ENCODE results near the gene KCNJ15.
A peak's percentile ranks its signal among the peaks of the same experiment; 100 is the strongest.

The KCNJ15 gene

GRCh38 chr21:38267991-38268863 is 11.4 kb downstream of the KCNJ15 start:
- H3K27me3 ChIP-seq (ENCODE audit: insufficient read depth, low read length): no peaks in the 10 kb centered on the region
- H3K4me1 ChIP-seq (ENCODE audit: control insufficient read depth, insufficient read depth, low read length, unreplicated experiment): peaks cover 49% of the 10 kb centered on the region
- H3K36me3 ChIP-seq (ENCODE audit: insufficient read depth, low read length): no peaks in the 10 kb centered on the region
- no peak overlapping the region for H2AFZ ChIP-seq (ENCODE audit: low read length, unreplicated experiment)
- H3K27ac ChIP-seq (ENCODE audit: low read depth, low read length): peak overlapping the region; percentile 88
- H3K79me2 ChIP-seq (ENCODE audit: control insufficient read depth, insufficient read depth, low read length, unreplicated experiment): no peaks in the 10 kb centered on the region
- H3K4me3 ChIP-seq (ENCODE audit: low read depth, low read length): no peak overlapping the region

- no peaks in the 10 kb centered on the region for H3K79me2 ChIP-seq (ENCODE audit: control insufficient read depth, insufficient read depth, low read length, unreplicated experiment)
- H3K27me3 ChIP-seq (ENCODE audit: insufficient read depth, low read length): no peaks in the 10 kb centered on the region
- no peak overlapping the region for H3K4me3 ChIP-seq (ENCODE audit: low read depth, low read length)
- peaks cover 41% of the 10 kb centered on the region for H3K4me1 ChIP-seq (ENCODE audit: control insufficient read depth, insufficient read depth, low read length, unreplicated experiment)
- H3K27ac ChIP-seq (ENCODE audit: low read depth, low read length): peak overlapping the region; percentile 88
- H3K36me3 ChIP-seq (ENCODE audit: insufficient read depth, low read length): no peaks in the 10 kb centered on the region
- peak overlapping the region; percentile 18 for H2AFZ ChIP-seq (ENCODE audit: low read length, unreplicated experiment)
These were observed 12.2 kb downstream of the KCNJ15 start for GRCh38 chr21:38268864-38269575.

DNA sequence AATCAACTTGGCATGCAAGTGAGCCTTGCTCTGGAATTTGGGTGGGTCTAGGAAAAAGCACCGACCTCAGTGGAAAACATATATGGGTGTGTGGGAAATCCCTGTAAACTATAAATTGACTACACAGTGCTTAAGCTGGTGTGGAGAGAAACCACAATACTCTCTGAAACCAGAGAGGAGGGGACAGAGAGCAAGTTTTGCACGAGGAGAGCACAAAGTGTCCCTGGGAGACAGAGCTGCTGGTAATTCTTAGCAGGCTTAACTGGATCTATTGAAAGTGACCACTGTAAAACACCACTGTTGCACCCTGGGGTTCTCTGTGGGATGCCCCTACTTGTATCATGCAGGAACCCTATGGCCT is 12.8 kb downstream of the KCNJ15 start:
- H3K4me3 ChIP-seq (ENCODE audit: low read depth, low read length): no peak overlapping the region
- no peaks in the 10 kb centered on the region for H3K27me3 ChIP-seq (ENCODE audit: insufficient read depth, low read length)
- H2AFZ ChIP-seq (ENCODE audit: low read length, unreplicated experiment): peak overlapping the region; percentile 18
- no peaks in the 10 kb centered on the region for H3K79me2 ChIP-seq (ENCODE audit: control insufficient read depth, insufficient read depth, low read length, unreplicated experiment)
- no peaks in the 10 kb centered on the region for H3K36me3 ChIP-seq (ENCODE audit: insufficient read depth, low read length)
- H3K27ac ChIP-seq (ENCODE audit: low read depth, low read length): peak overlapping the region; percentile 88
- peaks cover 36% of the 10 kb centered on the region for H3K4me1 ChIP-seq (ENCODE audit: control insufficient read depth, insufficient read depth, low read length, unreplicated experiment)

DNA sequence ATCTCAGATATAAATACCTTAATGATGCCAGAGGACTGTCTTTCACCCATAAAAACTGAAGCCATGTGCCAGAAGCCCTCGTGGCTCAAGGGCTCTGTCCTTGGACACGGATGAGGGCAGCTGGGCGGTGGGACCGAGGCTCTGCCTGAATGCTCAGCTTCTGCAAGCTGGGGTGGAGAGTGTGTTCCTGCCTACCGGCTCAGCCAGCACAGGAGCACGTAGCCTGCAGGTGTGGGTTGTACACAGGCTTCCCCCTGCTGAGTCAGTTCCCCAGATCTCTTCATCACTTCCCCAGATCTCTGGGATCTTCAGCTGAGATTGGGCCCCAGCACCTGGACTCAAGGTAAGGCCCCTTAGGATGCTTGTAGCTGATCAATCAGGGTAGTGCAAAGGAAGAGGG is 15.4 kb downstream of the KCNJ15 start:
- H3K27me3 ChIP-seq (ENCODE audit: insufficient read depth, low read length): no peaks in the 10 kb centered on the region
- H2AFZ ChIP-seq (ENCODE audit: low read length, unreplicated experiment): no peak overlapping the region
- no peaks in the 10 kb centered on the region for H3K36me3 ChIP-seq (ENCODE audit: insufficient read depth, low read length)
- no peak overlapping the region for H3K27ac ChIP-seq (ENCODE audit: low read depth, low read length)
- no peaks in the 10 kb centered on the region for H3K79me2 ChIP-seq (ENCODE audit: control insufficient read depth, insufficient read depth, low read length, unreplicated experiment)
- no peak overlapping the region for H3K4me3 ChIP-seq (ENCODE audit: low read depth, low read length)
- H3K4me1 ChIP-seq (ENCODE audit: control insufficient read depth, insufficient read depth, low read length, unreplicated experiment): peaks cover 35% of the 10 kb centered on the region

DNA sequence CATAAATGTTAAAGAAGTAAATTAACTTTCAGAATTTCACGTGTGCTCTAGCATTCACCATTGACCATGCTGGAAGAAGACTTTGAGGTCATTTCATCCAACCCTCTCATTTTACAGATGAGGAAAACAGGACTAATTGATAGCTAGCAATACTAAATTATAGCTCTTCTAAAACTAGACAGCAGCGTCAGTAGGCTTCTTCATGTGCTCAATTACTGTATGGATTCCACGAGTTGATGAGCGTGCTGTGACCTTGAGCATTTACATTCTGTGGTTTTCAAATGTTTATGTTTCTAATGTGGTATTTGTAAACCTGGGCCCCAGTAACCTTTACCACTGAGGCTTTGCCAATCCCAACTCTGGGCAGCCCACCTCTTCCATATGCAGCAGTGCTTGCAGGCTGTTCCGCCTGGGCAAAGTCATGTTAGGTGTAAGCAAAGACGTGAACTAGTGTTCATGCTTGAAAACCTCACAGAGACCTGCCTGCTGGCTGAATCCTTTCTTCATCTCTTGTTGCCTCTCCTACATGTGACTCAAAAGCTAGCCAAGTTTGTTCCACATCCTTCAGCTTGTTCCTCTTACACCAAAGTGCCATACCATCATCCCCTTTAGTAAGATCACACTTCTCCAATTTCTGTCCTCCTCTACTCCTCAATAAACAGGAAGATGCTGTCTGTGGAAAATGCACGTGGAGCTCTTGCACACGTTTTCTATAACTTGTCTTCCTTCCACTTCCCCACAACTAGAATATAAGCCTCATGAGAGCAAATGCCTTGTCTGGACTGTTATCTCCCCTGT is 17.2 kb downstream of the KCNJ15 start:
- Histone ChIP-seq H3K4me1 (ENCODE audit: control insufficient read depth, insufficient read depth, low read length, unreplicated experiment) (peaks cover 33% of the 10 kb centered on the region), H3K4me3 (ENCODE audit: low read depth, low read length) (no peak overlapping the region), H2AFZ (ENCODE audit: low read length, unreplicated experiment) (no peak overlapping the region), H3K79me2 (ENCODE audit: control insufficient read depth, insufficient read depth, low read length, unreplicated experiment) (no peaks in the 10 kb centered on the region), H3K27ac (ENCODE audit: low read depth, low read length) (no peak overlapping the region), H3K36me3 (ENCODE audit: insufficient read depth, low read length) (no peaks in the 10 kb centered on the region), H3K27me3 (ENCODE audit: insufficient read depth, low read length) (no peaks in the 10 kb centered on the region)

- Histone ChIP-seq H3K4me3 (ENCODE audit: low read depth, low read length) (0 out of 2 replicates have a peak overlapping the region, but pooled peaks have one; percentile 20), H3K27me3 (ENCODE audit: insufficient read depth, low read length) (no peaks in the 10 kb centered on the region), H2AFZ (ENCODE audit: low read length, unreplicated experiment) (peak overlapping the region; percentile 82), H3K27ac (ENCODE audit: low read depth, low read length) (peak overlapping the region; percentile 98), H3K79me2 (ENCODE audit: control insufficient read depth, insufficient read depth, low read length, unreplicated experiment) (no peaks in the 10 kb centered on the region), H3K4me1 (ENCODE audit: control insufficient read depth, insufficient read depth, low read length, unreplicated experiment) (peaks cover 36% of the 10 kb centered on the region), H3K36me3 (ENCODE audit: insufficient read depth, low read length) (no peaks in the 10 kb centered on the region)
These were observed 20.8 kb downstream of the KCNJ15 start for GRCh38 chr21:38277501-38278131.

DNA sequence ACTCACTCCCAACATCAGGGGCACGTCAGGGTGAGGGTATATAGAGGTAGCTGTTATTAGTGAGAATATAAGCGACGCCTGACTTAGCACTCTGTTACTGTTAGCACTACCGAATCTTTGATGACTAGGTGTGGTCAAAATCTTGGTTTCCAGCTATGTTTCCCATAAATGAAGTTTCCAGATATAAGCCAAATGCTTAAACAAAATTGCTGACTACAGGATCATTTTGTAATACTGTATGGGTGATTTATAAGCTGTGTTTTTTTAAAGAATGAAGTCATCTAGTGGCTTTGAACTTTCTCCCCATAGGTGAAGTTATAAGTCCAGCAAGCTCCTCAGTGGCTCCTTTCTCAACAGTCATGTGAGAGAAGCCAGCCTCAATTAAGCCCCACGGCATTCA is 23.7 kb downstream of the KCNJ15 start:
- no peaks in the 10 kb centered on the region for H3K27me3 ChIP-seq (ENCODE audit: insufficient read depth, low read length)
- H3K4me3 ChIP-seq (ENCODE audit: low read depth, low read length): no peak overlapping the region
- H3K36me3 ChIP-seq (ENCODE audit: insufficient read depth, low read length): no peaks in the 10 kb centered on the region
- H3K27ac ChIP-seq (ENCODE audit: low read depth, low read length): peak overlapping the region; percentile 32
- no peak overlapping the region for H2AFZ ChIP-seq (ENCODE audit: low read length, unreplicated experiment)
- peaks cover 48% of the 10 kb centered on the region for H3K4me1 ChIP-seq (ENCODE audit: control insufficient read depth, insufficient read depth, low read length, unreplicated experiment)
- H3K79me2 ChIP-seq (ENCODE audit: control insufficient read depth, insufficient read depth, low read length, unreplicated experiment): no peaks in the 10 kb centered on the region

DNA sequence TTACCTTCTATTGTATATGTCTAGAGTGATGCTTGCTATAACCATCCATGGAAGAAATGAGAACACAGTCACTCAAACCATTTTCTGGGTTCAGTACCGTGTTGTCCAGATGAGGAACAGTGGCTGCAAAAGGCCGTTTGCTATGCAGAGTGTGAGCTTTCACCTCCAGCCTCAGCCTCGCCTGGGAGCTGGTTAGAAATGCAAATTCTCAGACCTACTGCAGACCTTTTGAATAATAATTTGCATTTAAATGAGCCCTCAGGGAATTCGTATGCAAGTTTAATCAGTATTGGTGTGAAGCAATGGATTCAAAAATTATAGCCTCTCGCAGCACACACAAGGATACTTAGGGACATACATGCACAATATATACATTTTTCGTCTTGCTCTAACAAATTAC is 24.1 kb downstream of the KCNJ15 start:
- Histone ChIP-seq H3K36me3 (ENCODE audit: insufficient read depth, low read length) (no peaks in the 10 kb centered on the region), H3K27me3 (ENCODE audit: insufficient read depth, low read length) (no peaks in the 10 kb centered on the region), H3K4me1 (ENCODE audit: control insufficient read depth, insufficient read depth, low read length, unreplicated experiment) (peaks cover 48% of the 10 kb centered on the region), H2AFZ (ENCODE audit: low read length, unreplicated experiment) (no peak overlapping the region), H3K27ac (ENCODE audit: low read depth, low read length) (peak overlapping the region; percentile 32; the same call in 1 of the 2 replicates), H3K79me2 (ENCODE audit: control insufficient read depth, insufficient read depth, low read length, unreplicated experiment) (no peaks in the 10 kb centered on the region), H3K4me3 (ENCODE audit: low read depth, low read length) (no peak overlapping the region)

- peaks cover 52% of the 10 kb centered on the region for H3K4me1 ChIP-seq (ENCODE audit: control insufficient read depth, insufficient read depth, low read length, unreplicated experiment)
These were observed 26.1 kb downstream of the KCNJ15 start for GRCh38 chr21:38282921-38283320.

DNA sequence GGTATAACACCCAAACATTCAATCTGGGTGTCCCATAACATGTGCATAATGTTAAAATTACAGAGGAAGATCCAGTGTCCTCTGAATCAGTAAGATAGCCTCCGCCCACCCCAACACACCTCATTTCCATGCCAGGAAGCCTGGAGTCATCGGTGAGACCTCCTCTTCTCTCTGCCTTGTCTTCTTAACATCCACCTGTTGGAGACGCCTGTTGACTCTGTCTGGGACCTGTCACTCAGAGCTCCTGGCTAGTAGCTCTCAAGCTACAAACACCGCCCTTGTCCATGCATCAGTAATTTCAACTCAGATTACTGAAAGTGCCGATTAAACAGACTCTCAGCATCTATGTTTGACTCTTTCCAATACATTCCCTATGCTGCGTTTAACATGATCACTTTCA is 27.4 kb downstream of the KCNJ15 start:
- H3K79me2 ChIP-seq (ENCODE audit: control insufficient read depth, insufficient read depth, low read length, unreplicated experiment): no peaks in the 10 kb centered on the region
- peaks cover 51% of the 10 kb centered on the region for H3K4me1 ChIP-seq (ENCODE audit: control insufficient read depth, insufficient read depth, low read length, unreplicated experiment)
- no peak overlapping the region for H2AFZ ChIP-seq (ENCODE audit: low read length, unreplicated experiment)
- no peak overlapping the region for H3K4me3 ChIP-seq (ENCODE audit: low read depth, low read length)
- no peaks in the 10 kb centered on the region for H3K27me3 ChIP-seq (ENCODE audit: insufficient read depth, low read length)
- no peaks in the 10 kb centered on the region for H3K36me3 ChIP-seq (ENCODE audit: insufficient read depth, low read length)
- no peak overlapping the region; the same call in 1 of the 2 replicates for H3K27ac ChIP-seq (ENCODE audit: low read depth, low read length)

More at GRCh38 chr21:38282921-38283320, 26.1 kb downstream of the KCNJ15 start:
- H3K79me2 ChIP-seq (ENCODE audit: control insufficient read depth, insufficient read depth, low read length, unreplicated experiment): no peaks in the 10 kb centered on the region
- no peak overlapping the region for H2AFZ ChIP-seq (ENCODE audit: low read length, unreplicated experiment)
- H3K4me3 ChIP-seq (ENCODE audit: low read depth, low read length): no peak overlapping the region
- no peaks in the 10 kb centered on the region for H3K27me3 ChIP-seq (ENCODE audit: insufficient read depth, low read length)
- peak overlapping the region; percentile 78 for H3K27ac ChIP-seq (ENCODE audit: low read depth, low read length)
- H3K36me3 ChIP-seq (ENCODE audit: insufficient read depth, low read length): no peaks in the 10 kb centered on the region

All from ACC112 (cell line).